Fibroblast of the conjunctiva (primary cell): Measurements from ENCODE around the gene DIAPH3.

Source experiments
- DNase-seq: peaks from one replicate; pipeline ENCODE4 v3.0.0-alpha.2; 2010; ENCODE audit warnings: low read depth

The DIAPH3 gene

GRCh38 chr13:59621773-59622172 lies 542.0 kb downstream of the DIAPH3 start:
- no peak for DNase-seq
